Measurements from ENCODE around the gene NDUFS6.

DNA sequence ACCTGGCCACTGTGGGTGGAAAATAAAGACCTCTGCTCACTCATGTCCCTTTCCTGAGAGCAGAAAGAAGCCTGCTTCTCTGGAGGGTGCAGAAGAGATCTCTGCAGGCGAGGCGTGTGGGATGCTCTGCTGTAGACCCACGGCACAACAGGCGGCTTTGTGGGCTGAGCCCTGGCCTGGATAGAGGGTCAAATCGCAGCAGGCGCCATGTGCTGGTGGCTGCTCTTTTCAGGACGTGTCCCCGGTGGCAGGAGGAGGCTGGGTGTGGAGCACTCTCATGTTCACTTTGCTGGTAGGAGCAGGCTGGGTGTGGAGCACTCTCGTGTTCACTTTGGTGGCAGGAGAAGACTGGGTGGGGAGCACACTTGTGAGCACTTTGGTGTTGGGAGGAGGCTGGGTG, 46.4 kb downstream of the NDUFS6 start:
- TF ChIP-seq, protein P1, sequence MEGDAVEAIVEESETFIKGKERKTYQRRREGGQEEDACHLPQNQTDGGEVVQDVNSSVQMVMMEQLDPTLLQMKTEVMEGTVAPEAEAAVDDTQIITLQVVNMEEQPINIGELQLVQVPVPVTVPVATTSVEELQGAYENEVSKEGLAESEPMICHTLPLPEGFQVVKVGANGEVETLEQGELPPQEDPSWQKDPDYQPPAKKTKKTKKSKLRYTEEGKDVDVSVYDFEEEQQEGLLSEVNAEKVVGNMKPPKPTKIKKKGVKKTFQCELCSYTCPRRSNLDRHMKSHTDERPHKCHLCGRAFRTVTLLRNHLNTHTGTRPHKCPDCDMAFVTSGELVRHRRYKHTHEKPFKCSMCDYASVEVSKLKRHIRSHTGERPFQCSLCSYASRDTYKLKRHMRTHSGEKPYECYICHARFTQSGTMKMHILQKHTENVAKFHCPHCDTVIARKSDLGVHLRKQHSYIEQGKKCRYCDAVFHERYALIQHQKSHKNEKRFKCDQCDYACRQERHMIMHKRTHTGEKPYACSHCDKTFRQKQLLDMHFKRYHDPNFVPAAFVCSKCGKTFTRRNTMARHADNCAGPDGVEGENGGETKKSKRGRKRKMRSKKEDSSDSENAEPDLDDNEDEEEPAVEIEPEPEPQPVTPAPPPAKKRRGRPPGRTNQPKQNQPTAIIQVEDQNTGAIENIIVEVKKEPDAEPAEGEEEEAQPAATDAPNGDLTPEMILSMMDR (IDR thresholded peaks at IDR 0.05): no peak
- TF ChIP-seq POLR2A (IDR thresholded peaks at IDR 0.05): no peak

All from upper lobe of left lung (tissue), 4 donors.